SK-N-MC (cell line): ENCODE results near the gene SLC2A10.

ENCODE experiments used
- EZH2 ChIP-seq: fragments of 200-600 bp; sonication (generic); IDR thresholded peaks from one replicate; pipeline ENCODE4 v1.6.1; 2017; ENCODE audit warnings: antibody characterized with exemption
- POLR2AphosphoS5 ChIP-seq: IDR thresholded peaks from 2 replicates; pipeline ENCODE4 v1.6.1; 2012; ENCODE audit warnings: mild to moderate bottlenecking, low read depth, low read length, borderline replicate concordance

GRCh38 chr20:46701057-46701456 lies 8.4 kb upstream of the SLC2A10 start:
- no peak for TF ChIP-seq POLR2AphosphoS5
- TF ChIP-seq EZH2, result no peak
